ENCODE data around the gene WDFY3.

GRCh38 chr4:84958434-84958833 lies 8.1 kb downstream of the WDFY3 start:
- TF ChIP-seq, protein P1, sequence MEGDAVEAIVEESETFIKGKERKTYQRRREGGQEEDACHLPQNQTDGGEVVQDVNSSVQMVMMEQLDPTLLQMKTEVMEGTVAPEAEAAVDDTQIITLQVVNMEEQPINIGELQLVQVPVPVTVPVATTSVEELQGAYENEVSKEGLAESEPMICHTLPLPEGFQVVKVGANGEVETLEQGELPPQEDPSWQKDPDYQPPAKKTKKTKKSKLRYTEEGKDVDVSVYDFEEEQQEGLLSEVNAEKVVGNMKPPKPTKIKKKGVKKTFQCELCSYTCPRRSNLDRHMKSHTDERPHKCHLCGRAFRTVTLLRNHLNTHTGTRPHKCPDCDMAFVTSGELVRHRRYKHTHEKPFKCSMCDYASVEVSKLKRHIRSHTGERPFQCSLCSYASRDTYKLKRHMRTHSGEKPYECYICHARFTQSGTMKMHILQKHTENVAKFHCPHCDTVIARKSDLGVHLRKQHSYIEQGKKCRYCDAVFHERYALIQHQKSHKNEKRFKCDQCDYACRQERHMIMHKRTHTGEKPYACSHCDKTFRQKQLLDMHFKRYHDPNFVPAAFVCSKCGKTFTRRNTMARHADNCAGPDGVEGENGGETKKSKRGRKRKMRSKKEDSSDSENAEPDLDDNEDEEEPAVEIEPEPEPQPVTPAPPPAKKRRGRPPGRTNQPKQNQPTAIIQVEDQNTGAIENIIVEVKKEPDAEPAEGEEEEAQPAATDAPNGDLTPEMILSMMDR (IDR thresholded peaks at IDR 0.05; ENCODE audit: insufficient read depth, low read length) = no peak
- TF ChIP-seq REST (IDR thresholded peaks at IDR 0.05; ENCODE audit: insufficient replicate concordance, low read depth) (no peak), POLR2AphosphoS5 (IDR thresholded peaks at IDR 0.05; ENCODE audit: low read depth) (no peak), GABPA (IDR thresholded peaks at IDR 0.05; ENCODE audit: low read depth) (no peak), SPI1 (IDR thresholded peaks at IDR 0.05; ENCODE audit: borderline replicate concordance, low read depth) (no peak)

All from HL-60 (cell line).